Activated CD4-positive, CD25-positive, alpha-beta regulatory T cell (primary cell): ENCODE results near the gene LMAN2L.

Experiments
- DNase-seq, 4 experiments: peaks; one replicate each; lab custom pipeline; 2025; lab: John Stamatoyannopoulos, UW

Gene LMAN2L

DNA sequence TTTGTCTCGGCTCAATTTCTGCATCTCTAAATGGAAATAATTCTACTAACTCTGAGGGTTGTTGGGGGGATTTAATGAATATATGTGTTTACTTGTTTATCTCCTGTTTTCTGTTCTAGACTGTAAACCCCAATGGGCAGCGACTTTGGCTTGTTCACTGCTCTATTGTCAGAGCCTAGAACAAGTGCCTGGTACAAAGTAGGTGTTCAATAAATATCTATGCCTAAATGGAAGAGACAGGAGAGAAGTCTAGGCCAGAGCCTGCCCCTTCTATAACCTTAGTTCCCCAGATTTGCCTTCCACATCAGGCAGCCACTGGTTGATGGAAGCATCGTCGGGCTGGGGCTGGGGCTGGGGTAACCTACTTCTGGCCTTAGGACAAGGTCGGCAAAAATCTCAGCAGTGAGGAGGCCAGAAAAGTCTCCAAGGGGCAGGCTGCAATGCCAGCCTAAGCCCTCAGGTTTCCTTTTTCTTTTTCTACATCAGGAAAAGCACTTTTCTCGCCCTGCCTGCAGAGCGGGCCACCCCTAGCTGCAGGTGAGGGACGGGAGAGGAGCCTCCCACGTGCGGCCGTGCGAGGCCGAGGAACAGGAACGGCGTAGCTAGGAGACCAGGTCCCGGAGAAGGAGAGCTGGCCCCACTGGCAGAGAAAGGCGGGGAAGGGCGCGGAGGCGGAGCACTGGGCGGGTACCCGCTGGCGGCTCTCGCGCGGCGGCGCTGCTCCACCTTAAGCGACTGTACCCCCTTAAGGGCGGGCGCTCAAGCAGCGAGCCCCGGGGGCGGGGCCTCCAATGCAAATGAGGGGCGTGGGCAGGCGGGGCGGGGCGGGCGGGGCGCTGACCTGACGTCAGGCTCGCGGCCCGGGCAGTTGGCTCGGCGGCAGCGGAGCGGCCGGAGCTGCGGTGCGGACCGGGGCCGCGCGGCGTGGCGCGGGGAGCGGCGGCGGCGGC, 20.4 kb upstream of the LMAN2L start, which contains the start of gene CNNM4:
CNNM4 (plus strand) TSS at position 867 of the 950 bp plus-strand sequence. CDS start 98 bp downstream, outside the sequence.
- DNase-seq, result peak; percentile 80 to 84 (median 82)

DNA sequence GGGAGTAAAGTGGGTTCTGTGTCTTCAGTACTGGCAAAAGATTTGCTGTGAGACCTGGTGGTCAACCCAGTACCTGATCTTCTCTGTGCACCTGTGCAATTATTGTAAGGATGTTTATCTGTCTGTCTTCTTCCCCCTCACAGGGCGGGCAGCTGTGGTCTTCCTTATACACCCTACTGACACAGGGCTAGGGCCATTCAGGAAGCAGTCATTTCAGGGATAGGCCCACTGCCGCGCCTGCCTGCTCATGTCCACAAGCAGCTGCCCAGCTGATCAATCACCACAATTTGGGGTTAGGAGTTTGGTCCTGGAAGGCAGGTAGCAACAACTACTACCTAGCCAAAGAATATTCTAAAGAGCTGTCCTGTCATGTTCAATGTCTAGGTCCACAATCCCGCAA, 19.7 kb upstream of the LMAN2L start:
- DNase-seq, result no peak

DNA sequence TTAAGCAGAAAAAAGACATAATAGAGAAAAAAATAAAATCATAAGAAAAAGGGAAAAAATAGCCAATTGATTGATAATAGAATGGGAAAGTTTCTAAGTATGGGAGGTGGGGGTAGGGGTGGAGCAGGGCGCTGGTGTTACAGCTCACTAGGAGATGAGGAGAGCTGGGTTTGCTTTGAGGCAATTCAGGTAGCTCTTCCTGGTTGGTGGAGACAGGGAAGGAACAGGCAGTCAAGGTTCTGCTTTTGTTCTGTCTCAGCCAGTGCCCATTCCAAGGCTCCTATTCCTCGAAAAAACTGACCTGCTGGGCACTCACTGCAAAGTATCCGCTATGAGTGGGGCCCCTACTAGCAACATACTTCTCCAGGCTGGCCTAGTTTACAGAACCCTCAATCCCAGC, 19.1 kb upstream of the LMAN2L start:
- DNase-seq, result no peak

DNA sequence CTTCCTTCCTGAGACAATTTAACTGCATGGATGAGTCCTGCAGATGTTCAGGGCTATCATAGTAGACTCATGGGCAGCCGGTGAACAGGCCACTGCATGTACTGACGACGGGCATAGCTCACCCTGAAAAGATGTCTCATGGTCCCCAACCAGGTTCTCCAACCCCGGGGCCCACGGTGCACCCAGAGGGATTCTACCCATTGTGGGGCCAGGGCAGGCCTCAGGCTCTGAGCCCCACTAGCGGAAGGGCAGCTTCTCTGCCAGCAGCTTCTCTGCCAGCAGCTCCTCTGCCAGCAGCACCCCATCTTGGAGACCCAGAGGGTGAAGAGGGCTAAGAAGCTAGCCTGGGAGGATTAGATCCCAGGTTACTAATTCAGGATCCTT, 17.6 kb upstream of the LMAN2L start:
- DNase-seq, result no peak

DNA sequence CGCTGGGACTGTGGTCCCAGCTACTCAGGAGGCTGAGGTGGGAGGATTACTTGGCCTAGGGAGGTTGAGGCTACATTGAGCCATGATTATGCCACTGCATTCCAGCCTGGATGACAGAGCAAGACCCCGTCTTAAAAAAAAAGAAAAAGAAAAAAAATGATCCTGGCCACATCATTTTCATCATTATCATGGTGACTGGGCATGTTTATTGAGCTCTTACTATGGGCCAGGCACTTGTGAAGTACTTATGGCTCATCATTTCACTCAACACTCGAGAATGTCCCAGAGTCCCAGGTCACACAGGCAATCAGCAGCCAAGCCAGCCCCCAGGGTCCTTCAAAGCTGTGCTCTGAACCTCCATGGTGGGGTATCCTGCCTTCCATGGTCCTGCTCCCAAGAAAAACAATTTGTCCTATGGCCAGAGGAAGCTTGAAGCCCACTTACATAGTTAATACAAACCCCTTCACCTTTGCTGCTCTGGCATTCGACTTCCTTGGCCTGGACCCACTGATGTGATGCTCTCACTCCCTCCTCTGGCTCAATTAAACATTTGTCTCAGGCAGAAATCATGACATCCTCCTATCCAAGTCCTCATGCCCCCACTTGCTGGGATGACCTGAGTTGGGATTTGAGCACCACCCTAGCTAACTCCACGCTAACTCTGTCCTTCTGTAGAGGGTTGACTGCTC, 17.1 kb upstream of the LMAN2L start:
- DNase-seq, result no peak

GRCh38 chr2:96754317-96754716, 14.5 kb upstream of the LMAN2L start:
- no peak for DNase-seq

DNA sequence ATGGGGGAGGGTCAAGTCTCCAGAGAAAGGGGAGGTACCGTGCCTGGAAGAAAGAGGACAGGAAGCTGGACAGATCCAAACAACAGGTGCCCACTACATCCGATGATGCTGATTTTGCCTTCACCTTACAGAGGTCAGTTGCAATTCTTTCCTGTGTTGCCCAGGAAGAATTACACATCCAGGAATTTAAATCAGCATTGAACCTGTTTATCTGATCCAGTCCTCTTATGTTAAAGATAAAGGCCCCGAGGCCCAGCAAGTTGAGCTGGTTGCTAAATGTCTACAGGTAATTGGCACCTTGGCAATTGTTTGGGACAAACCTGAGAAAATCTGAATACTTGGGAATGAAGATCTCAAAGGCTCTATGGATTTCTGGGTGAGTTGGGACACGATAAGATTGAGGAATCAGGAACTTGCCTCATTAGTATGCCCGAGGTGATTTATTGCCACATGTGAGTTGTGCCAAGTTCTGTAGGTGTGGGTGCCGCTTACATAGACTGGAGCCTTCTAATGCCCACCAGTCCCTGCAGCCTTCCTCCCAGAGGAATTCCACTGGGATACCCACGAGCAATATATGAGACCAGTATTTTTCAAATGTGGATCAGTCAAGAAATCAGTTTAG, 13.9 kb upstream of the LMAN2L start:
- no peak for DNase-seq

DNA sequence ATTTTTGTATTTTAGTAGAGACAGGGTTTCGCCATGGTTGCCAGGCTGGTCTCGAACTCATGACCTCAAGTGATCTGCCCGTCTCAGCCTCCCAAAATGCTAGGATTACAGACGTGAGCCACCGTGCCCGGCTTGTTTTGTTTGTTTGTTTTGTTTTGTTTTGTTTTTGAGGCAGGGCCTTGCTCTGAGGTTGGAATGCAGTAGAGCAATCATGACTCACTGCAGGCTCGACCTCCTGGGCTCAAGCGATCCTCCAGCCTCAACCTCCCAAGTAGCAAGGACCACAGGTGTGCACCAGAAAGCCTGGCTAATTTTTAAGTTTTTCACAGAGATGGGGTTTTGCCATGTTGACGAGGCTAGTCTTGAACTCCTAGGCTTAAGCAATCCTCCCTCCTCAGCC, 11.9 kb upstream of the LMAN2L start:
- no peak for DNase-seq

- DNase-seq, result no peak
Measured at GRCh38 chr2:96747061-96747617, 7.3 kb upstream of the LMAN2L start.

DNA sequence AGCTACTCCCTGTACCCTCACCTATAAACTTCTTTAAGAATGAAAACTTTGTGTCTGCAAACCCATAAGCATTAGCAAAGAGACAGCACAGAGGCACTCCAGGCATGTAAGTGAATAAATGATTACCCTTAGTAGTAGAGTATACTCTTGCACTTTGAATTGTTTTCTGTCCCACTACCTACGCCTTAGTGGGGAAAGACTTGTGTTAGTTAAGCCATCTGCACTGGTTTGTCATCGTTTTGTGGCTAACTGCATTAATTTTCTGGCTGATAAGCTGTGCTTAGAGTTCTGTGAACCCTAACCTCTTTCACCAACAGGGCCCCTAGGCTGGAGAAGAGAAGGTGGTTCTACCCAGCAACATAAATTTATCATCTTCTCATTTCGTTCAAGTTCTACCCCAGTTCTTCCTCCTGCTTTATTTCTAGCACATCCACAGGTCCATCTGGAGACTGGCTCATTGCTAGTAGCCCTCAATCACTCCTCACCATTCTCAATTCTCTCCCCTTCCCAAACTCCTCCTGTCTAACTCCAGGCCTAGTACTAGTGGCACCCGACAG, 710 bp downstream of the LMAN2L start:
- DNase-seq, result no peak

- DNase-seq, result no peak
Measured at GRCh38 chr2:96737831-96738230, 2.0 kb downstream of the LMAN2L start.

DNA sequence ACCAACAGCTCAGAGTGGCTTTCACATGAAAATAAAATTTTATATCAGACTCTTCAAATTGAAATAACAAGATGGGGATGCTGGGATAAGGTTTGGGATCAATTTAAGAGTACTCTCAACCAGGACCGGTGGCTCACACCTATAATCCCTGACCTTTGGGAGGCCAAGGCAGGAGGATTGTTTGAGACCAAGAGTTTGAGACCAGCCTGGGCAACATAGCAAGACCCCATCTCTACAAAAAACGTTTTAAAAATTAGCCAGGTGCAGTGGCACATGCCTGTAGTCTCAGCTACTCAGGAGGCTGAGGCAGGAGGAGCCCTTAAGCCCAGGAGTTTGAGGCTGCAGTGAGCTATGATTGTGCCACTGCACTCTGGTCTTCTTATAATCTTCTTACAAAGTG, 2.6 kb downstream of the LMAN2L start:
- no peak for DNase-seq

DNA sequence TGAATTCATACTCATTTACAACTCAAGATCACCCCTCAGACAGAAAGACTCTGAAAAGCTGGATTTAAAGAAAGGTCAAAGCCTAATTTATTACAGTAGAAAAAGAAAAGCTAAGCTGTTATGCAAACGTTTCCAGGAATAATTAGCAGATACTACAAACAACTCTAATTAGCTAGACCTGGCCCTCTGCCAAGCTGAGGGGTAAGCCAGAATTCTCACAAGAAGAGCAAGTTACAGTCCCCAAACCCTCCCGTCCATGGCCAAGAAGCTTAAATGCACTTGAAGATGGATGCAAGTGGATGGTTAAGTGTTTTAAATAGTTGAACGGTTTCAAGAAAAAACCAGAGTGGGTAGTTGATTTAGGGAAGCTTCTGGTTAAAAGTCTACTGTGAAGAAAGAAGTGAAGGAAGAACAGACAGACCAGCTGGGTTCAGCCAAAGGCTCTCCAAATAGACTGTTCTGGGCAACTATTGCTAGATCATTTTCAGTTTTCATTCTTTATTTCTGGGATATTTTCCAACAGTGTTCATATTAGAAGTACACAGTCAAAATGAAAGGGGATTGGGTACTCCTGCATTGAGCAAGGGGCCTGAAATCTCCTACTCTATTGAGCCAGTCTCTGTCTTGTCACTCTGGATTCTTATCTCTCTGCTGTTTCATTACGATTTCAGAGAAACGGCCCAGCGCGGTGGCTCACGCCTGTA, 4.8 kb downstream of the LMAN2L start:
- DNase-seq, result no peak

DNA sequence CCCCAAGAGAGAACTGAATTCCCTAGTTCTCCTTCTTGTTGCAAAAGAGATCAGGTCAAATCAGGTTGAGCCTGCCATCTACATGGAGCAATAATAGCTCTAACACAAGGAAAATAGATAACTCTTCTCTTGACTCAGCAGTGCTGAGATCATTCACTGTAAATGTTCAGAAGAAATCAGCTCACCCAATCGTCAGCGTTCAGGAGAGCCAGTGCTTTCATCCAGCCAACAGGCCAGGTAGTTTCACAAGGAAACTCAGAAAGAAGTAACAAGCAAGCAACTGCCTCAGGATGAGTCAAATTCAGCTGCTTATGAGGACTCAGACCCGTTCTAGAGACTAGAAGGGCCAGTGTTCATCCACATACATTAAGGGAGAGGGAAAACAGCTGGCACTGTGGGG, 5.9 kb downstream of the LMAN2L start:
- DNase-seq, result no peak

GRCh38 chr2:96730212-96730611, 9.7 kb downstream of the LMAN2L start:
- no peak for DNase-seq

DNA sequence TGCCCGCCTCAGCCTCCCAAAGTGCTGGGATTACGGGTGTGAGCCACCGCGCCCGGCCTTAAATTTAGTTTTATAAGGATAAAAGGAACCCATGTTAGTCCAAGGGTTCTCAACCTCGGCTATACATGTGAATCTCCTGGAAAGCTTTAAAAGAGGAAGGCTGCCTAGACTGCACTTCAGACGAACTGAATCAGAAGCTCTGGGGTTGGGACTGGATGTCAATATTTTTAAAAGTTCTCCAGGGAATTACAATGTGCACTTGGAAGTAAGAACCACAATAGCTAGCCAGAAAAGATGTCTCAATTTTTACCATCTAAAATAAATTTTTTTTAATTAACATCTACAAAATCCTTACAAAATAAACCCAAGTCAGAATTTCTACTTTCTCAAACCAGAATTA, 10.1 kb downstream of the LMAN2L start:
- DNase-seq, result no peak

DNA sequence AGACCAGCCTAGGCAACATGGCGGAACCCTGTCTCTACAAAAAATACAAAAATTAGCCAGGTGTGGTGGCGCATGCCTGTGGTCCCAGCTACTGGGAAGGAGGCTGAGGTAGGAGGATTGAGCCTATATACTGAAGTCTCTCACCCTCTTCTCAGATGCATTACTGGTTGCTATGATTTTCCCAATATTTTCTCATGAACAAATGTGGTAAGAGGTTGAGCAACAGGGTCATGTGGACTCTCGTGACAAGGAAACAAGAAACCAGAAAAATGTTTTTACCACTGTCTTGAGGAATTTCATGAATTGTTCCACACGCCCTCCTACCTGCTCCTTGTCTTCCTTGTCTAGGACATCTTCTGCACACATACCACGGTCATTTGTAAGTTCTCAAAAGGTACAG, 12.4 kb downstream of the LMAN2L start:
- no peak for DNase-seq

GRCh38 chr2:96726131-96726530, 13.7 kb downstream of the LMAN2L start:
- no peak for DNase-seq

DNA sequence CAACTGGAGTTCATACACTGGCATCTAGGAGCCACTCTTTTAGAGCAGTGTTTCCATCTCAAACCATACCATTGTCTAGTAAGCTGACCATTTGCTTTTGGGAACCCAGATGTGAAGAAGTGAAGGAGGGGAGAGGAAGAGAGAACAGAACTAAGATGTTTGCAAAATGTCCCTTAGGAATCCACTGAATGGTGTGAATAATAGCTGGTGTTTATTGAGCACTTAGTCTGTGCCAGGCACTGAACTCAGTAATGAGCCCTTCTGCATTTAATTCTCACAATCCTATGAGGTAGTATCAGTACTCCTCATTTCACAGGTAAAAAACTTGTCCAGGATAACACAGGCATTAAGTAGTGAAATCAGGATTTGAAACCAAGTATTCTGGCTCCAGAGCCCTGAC, 23.5 kb downstream of the LMAN2L start:
- DNase-seq, result no peak

GRCh38 chr2:96715658-96716057, 24.2 kb downstream of the LMAN2L start:
- DNase-seq, result no peak

- no peak for DNase-seq
Measured at GRCh38 chr2:96710985-96711384, 28.9 kb downstream of the LMAN2L start.
